T-helper 2 cell treated with Interferon-gamma antibody and Interleukin-4, amounts not matched to agents 5 μg/mL and 100 μg/mL, for 36 hours (primary cell): ENCODE data around the gene TUT7.
"Not testable (repeated sequence)": the region's sequence is repeated elsewhere in the genome, so short reads cannot be mapped to it uniquely, and the experiment has no call there.

Experiments used
- DNase-seq: peaks from one replicate; pipeline ENCODE4 v3.0.0; 2021; ENCODE audit warnings: low spot score
- H3K27ac Mint-ChIP-seq: one replicate; pipeline ENCODE4 v1.8.0; 2021; ENCODE audit warnings: mild to moderate bottlenecking, mixed read lengths
- H3K27me3 Mint-ChIP-seq: one replicate; pipeline ENCODE4 v1.8.0; 2021; ENCODE audit warnings: low read depth, mixed read lengths
- H3K36me3 Mint-ChIP-seq: one replicate; pipeline ENCODE4 v1.8.0; 2021; ENCODE audit warnings: low read depth, mixed read lengths
- H3K4me1 Mint-ChIP-seq: one replicate; pipeline ENCODE4 v1.8.0; 2021; ENCODE audit warnings: low read depth, mixed read lengths
- H3K4me3 Mint-ChIP-seq: one replicate; pipeline ENCODE4 v1.8.0; 2022; ENCODE audit warnings: mild to moderate bottlenecking, moderate library complexity, mixed read lengths
- H3K9me3 Mint-ChIP-seq: one replicate; pipeline ENCODE4 v1.8.0; 2021; ENCODE audit warnings: mixed read lengths

TUT7 gene

GRCh38 chr9:86304236-86304730, 49.9 kb downstream of the TUT7 start:
- no peaks in the 10 kb centered on the region for H3K27me3 Mint-ChIP-seq
- H3K4me3 Mint-ChIP-seq = peak overlapping the region; percentile 30
- H3K4me1 Mint-ChIP-seq = peaks cover 38% of the 10 kb centered on the region
- peak overlapping the region; percentile 74 for H3K27ac Mint-ChIP-seq
- H3K9me3 Mint-ChIP-seq = no peaks in the 10 kb centered on the region
- no peak for DNase-seq
- peaks cover 69% of the 10 kb centered on the region for H3K36me3 Mint-ChIP-seq

GRCh38 chr9:86303316-86303975, 50.8 kb downstream of the TUT7 start:
- peak; percentile 65 for DNase-seq

GRCh38 chr9:86301686-86302085, 52.5 kb downstream of the TUT7 start:
- H3K36me3 Mint-ChIP-seq = peaks cover 80% of the 10 kb centered on the region
- DNase-seq = no peak
- no peaks in the 10 kb centered on the region for H3K9me3 Mint-ChIP-seq
- no peaks in the 10 kb centered on the region for H3K27me3 Mint-ChIP-seq
- H3K4me1 Mint-ChIP-seq = peaks cover 53% of the 10 kb centered on the region
- no peak overlapping the region for H3K4me3 Mint-ChIP-seq
- no peak overlapping the region for H3K27ac Mint-ChIP-seq

More at GRCh38 chr9:86303316-86303975, 50.8 kb downstream of the TUT7 start:
- H3K27ac Mint-ChIP-seq = peak overlapping the region; percentile 67
- no peaks in the 10 kb centered on the region for H3K27me3 Mint-ChIP-seq
- peaks cover 47% of the 10 kb centered on the region for H3K4me1 Mint-ChIP-seq
- peaks cover 73% of the 10 kb centered on the region for H3K36me3 Mint-ChIP-seq
- H3K9me3 Mint-ChIP-seq = no peaks in the 10 kb centered on the region
- H3K4me3 Mint-ChIP-seq = peak overlapping the region; percentile 42

GRCh38 chr9:86300701-86301100, 53.5 kb downstream of the TUT7 start:
- H3K36me3 Mint-ChIP-seq = peaks cover 81% of the 10 kb centered on the region
- no peak overlapping the region for H3K27ac Mint-ChIP-seq
- H3K27me3 Mint-ChIP-seq = no peaks in the 10 kb centered on the region
- H3K4me1 Mint-ChIP-seq = peaks cover 55% of the 10 kb centered on the region
- H3K4me3 Mint-ChIP-seq = no peak overlapping the region
- no peak for DNase-seq
- H3K9me3 Mint-ChIP-seq = no peaks in the 10 kb centered on the region

- Mint-ChIP-seq H3K4me3 (no peak overlapping the region), H3K36me3 (peaks cover 72% of the 10 kb centered on the region), H3K4me1 (peaks cover 40% of the 10 kb centered on the region), H3K9me3 (no peaks in the 10 kb centered on the region), H3K27ac (peak overlapping the region; percentile 19), H3K27me3 (no peaks in the 10 kb centered on the region)
- no peak for DNase-seq
Measured at GRCh38 chr9:86298873-86299272, 55.3 kb downstream of the TUT7 start.

- not testable (repeated sequence) for H3K27me3 Mint-ChIP-seq, H3K9me3 Mint-ChIP-seq, H3K4me3 Mint-ChIP-seq, DNase-seq, H3K4me1 Mint-ChIP-seq, H3K27ac Mint-ChIP-seq
- H3K36me3 Mint-ChIP-seq = peaks cover 26% of the 10 kb centered on the region
Measured at GRCh38 chr9:86290341-86290740, 63.9 kb downstream of the TUT7 start.

GRCh38 chr9:86288499-86289198, 65.6 kb downstream of the TUT7 start:
- Mint-ChIP-seq H3K27me3 (no peaks in the 10 kb centered on the region), H3K36me3 (peaks cover 21% of the 10 kb centered on the region), H3K9me3 (no peaks in the 10 kb centered on the region), H3K4me1 (peaks cover 2% of the 10 kb centered on the region), H3K4me3 (no peak overlapping the region), H3K27ac (no peak overlapping the region)
- DNase-seq = no peak

- peaks cover 11% of the 10 kb centered on the region for H3K4me1 Mint-ChIP-seq
- H3K4me3 Mint-ChIP-seq = no peak overlapping the region
- H3K9me3 Mint-ChIP-seq = no peaks in the 10 kb centered on the region
- H3K36me3 Mint-ChIP-seq = peaks cover 19% of the 10 kb centered on the region
- no peak overlapping the region for H3K27ac Mint-ChIP-seq
- DNase-seq = no peak
- no peaks in the 10 kb centered on the region for H3K27me3 Mint-ChIP-seq
Measured at GRCh38 chr9:86287013-86287412, 67.2 kb downstream of the TUT7 start.

- Mint-ChIP-seq H3K27me3 (no peaks in the 10 kb centered on the region), H3K9me3 (no peaks in the 10 kb centered on the region), H3K4me3 (no peak overlapping the region), H3K36me3 (peaks cover 22% of the 10 kb centered on the region), H3K27ac (no peak overlapping the region), H3K4me1 (peaks cover 14% of the 10 kb centered on the region)
- no peak for DNase-seq
Measured at GRCh38 chr9:86286278-86286677, 67.9 kb downstream of the TUT7 start.

- Mint-ChIP-seq H3K27ac (no peak overlapping the region), H3K27me3 (no peaks in the 10 kb centered on the region), H3K9me3 (no peaks in the 10 kb centered on the region), H3K36me3 (peaks cover 21% of the 10 kb centered on the region), H3K4me1 (peaks cover 22% of the 10 kb centered on the region), H3K4me3 (no peak overlapping the region)
- no peak for DNase-seq
Measured at GRCh38 chr9:86285261-86285660, 68.9 kb downstream of the TUT7 start.

GRCh38 chr9:86282979-86283535, 71.2 kb downstream of the TUT7 start:
- H3K27me3 Mint-ChIP-seq = no peaks in the 10 kb centered on the region
- peaks cover 35% of the 10 kb centered on the region for H3K4me1 Mint-ChIP-seq
- H3K9me3 Mint-ChIP-seq = no peaks in the 10 kb centered on the region
- peak overlapping the region; percentile 98 for H3K27ac Mint-ChIP-seq
- peaks cover 24% of the 10 kb centered on the region for H3K36me3 Mint-ChIP-seq
- no peak for DNase-seq
- H3K4me3 Mint-ChIP-seq = peak overlapping the region; percentile 89

- no peaks in the 10 kb centered on the region for H3K9me3 Mint-ChIP-seq
- no peaks in the 10 kb centered on the region for H3K27me3 Mint-ChIP-seq
- peaks cover 18% of the 10 kb centered on the region for H3K36me3 Mint-ChIP-seq
- H3K4me3 Mint-ChIP-seq = peak within 1 kb of the TSS; percentile 89
- peak within 1 kb of the TSS; percentile 98 for H3K27ac Mint-ChIP-seq
- peak; percentile 93 for DNase-seq
- H3K4me1 Mint-ChIP-seq = peaks cover 35% of the 10 kb centered on the region
Measured at GRCh38 chr9:86282077-86282978, 71.9 kb downstream of the TUT7 start, which contains the start of gene ISCA1. TSS of gene ISCA1 (minus strand) at chr9:86282538. CDS start at chr9:86282458, 80 bp downstream.

- Mint-ChIP-seq H3K4me3 (peak overlapping the region; percentile 89), H3K36me3 (peaks cover 15% of the 10 kb centered on the region), H3K27me3 (no peaks in the 10 kb centered on the region), H3K27ac (peak overlapping the region; percentile 85), H3K9me3 (no peaks in the 10 kb centered on the region), H3K4me1 (peaks cover 37% of the 10 kb centered on the region)
- DNase-seq = no peak
Measured at GRCh38 chr9:86281593-86282076, 72.6 kb downstream of the TUT7 start.
